Trophoblast cell (in vitro differentiated cells and primary cell): ENCODE measurements around the gene APOL5.

Experiments
- DNase-seq, 2 donors: peaks; one replicate each; pipeline ENCODE4 v3.0.0-alpha.2; 2016
- H2AFZ ChIP-seq: 2 replicates; pipeline ENCODE4 v1.6.1; 2013; ENCODE audit warnings: low read length, moderate library complexity, mild to moderate bottlenecking; ENCODE audit not compliant: insufficient read depth, poor library complexity
- H2AK5ac ChIP-seq: 2 replicates; pipeline ENCODE4 v1.6.1; 2013; ENCODE audit warnings: mild to moderate bottlenecking, low read length
- H2BK120ac ChIP-seq: 2 replicates; pipeline ENCODE4 v1.6.1; 2013; ENCODE audit warnings: low read length, mild to moderate bottlenecking, moderate library complexity; ENCODE audit not compliant: insufficient read depth, poor library complexity
- H2BK12ac ChIP-seq: 2 replicates; pipeline ENCODE4 v1.6.1; 2013; ENCODE audit warnings: mild to moderate bottlenecking, low read length, moderate library complexity
- H2BK5ac ChIP-seq: 2 replicates; pipeline ENCODE4 v1.6.1; 2013; ENCODE audit warnings: low read length, low read depth, moderate library complexity, mild to moderate bottlenecking; ENCODE audit not compliant: poor library complexity
- H3K14ac ChIP-seq: 2 replicates; pipeline ENCODE4 v1.6.1; 2013; ENCODE audit warnings: mild to moderate bottlenecking, low read length
- H3K18ac ChIP-seq: 2 replicates; pipeline ENCODE4 v1.6.1; 2013; ENCODE audit warnings: mild to moderate bottlenecking, low read length
- H3K23ac ChIP-seq: 2 replicates; pipeline ENCODE4 v1.6.1; 2013; ENCODE audit warnings: low read length
- H3K27ac ChIP-seq: 2 replicates; pipeline ENCODE4 v1.5.1; 2013; ENCODE audit warnings: low read depth, mild to moderate bottlenecking, inconsistent platforms, low read length, moderate library complexity
- H3K27me3 ChIP-seq: 2 replicates; pipeline ENCODE4 v1.6.1; 2013; ENCODE audit warnings: inconsistent platforms, mild to moderate bottlenecking, low read length, moderate library complexity; ENCODE audit not compliant: insufficient read depth
- H3K36me3 ChIP-seq, 2 experiments: 1 replicate in 1 of 2; 2 replicates in 1 of 2; pipeline ENCODE4 v1.6.1; 2013; ENCODE audit warnings: low read length in 2 of 2, mild to moderate bottlenecking in 2 of 2, moderate library complexity in 1 of 2; ENCODE audit not compliant: insufficient read depth in 2 of 2, control insufficient read depth in 1 of 2
- H3K4ac ChIP-seq: 2 replicates; pipeline ENCODE4 v1.6.1; 2013; ENCODE audit warnings: low read depth, mild to moderate bottlenecking, low read length, moderate library complexity
- H3K4me1 ChIP-seq, 2 experiments: 1 replicate in 1 of 2; 2 replicates in 1 of 2; pipeline ENCODE4 v1.6.1; 2013; ENCODE audit warnings: low read length in 2 of 2, mild to moderate bottlenecking in 2 of 2, moderate library complexity in 1 of 2; ENCODE audit not compliant: insufficient read depth in 2 of 2, control insufficient read depth in 1 of 2
- H3K4me2 ChIP-seq: 2 replicates; pipeline ENCODE4 v1.6.1; 2013; ENCODE audit warnings: inconsistent platforms, mild to moderate bottlenecking, low read length, moderate library complexity
- H3K4me3 ChIP-seq: 2 replicates; pipeline ENCODE4 v1.5.1; 2013; ENCODE audit warnings: mild to moderate bottlenecking, low read depth, low read length, inconsistent platforms
- H3K79me1 ChIP-seq: one replicate; pipeline ENCODE4 v1.6.1; 2013; ENCODE audit warnings: low read length
- H3K79me2 ChIP-seq: 2 replicates; pipeline ENCODE4 v1.6.1; 2013; ENCODE audit warnings: low read length, mild to moderate bottlenecking; ENCODE audit not compliant: control insufficient read depth, insufficient read depth, poor library complexity
- H3K9ac ChIP-seq: 2 replicates; pipeline ENCODE4 v1.6.1; 2013; ENCODE audit warnings: mild to moderate bottlenecking, low read length
- H3K9me3 ChIP-seq: 2 replicates; pipeline ENCODE4 v1.6.1; 2013; ENCODE audit warnings: low read depth, mild to moderate bottlenecking, control low read depth, inconsistent platforms, low read length; ENCODE audit not compliant: insufficient read depth
- H4K12ac ChIP-seq: 2 replicates; pipeline ENCODE4 v1.6.1; 2013; ENCODE audit warnings: low read depth, mild to moderate bottlenecking, low read length, moderate library complexity
- H4K8ac ChIP-seq: 2 replicates; pipeline ENCODE4 v1.6.1; 2013; ENCODE audit warnings: low read depth, mild to moderate bottlenecking, low read length, moderate library complexity
- H4K91ac ChIP-seq: one replicate; pipeline ENCODE4 v1.6.1; 2013; ENCODE audit warnings: low read depth, mild to moderate bottlenecking, low read length, moderate library complexity
- WGBS: extraction: QIAGEN DNeasy Blood & Tissue Kit; methylation state at CpG from one replicate; pipeline ENCODE4 v1.1.7; 2013; ENCODE audit warnings: missing lambda C conversion rate; ENCODE audit not compliant: insufficient read length, insufficient coverage; ENCODE audit errors: extremely low coverage; 5-methylcytosine and 5-hydroxymethylcytosine counted together

The APOL5 gene

DNA sequence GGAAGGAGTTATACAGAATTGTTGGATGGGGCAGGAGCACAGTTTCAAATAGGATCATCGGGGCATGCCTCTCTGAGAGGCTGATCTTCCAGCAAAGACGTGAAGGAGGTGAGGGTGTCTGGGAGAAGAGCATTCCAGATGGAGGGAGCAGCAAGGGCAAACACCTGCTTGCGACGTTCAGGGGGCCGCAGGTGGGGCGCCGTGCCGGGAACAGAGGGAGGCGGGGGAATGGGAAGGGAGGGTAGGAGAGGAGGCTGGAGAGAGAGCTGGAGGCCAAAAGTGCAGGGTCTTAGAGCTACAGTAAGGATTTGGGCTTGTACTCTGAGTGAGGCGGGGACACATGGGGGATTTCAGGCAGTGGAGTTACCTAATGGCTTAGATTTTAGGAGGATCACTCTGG, 13.6 kb downstream of the APOL5 start:
- no peak for DNase-seq

DNA sequence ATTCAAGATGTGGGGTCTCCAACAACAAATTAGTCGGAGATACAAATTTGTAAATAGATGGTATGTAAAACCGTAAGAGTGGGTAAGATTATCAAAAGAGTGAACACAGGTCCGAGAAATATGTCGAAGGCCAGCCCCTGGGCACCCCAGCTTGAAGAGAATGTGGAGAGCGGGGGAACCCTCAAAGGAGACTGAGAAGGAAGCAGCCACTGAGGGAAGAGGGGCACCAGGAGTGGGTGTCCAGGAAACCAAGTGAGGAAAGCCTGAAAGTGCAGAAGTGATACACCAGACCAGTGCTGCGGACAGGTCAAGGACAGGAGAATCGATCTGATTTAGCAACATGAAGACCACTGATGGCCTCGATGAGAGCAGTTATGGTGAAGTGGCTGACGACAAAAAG, 14.4 kb downstream of the APOL5 start:
- Histone ChIP-seq H3K27me3 (no peaks in the 10 kb centered on the region), H2BK12ac (no peak overlapping the region), H4K8ac (no peak overlapping the region), H2AK5ac (no peak overlapping the region), H2BK5ac (no peak overlapping the region), H4K91ac (no peak overlapping the region), H3K18ac (no peak overlapping the region), H2BK120ac (no peak overlapping the region), H3K23ac (no peak overlapping the region), H3K36me3 (peaks cover 8 to 9% of the 10 kb centered on the region in 2 experiments), H3K14ac (no peak overlapping the region), H3K27ac (no peak overlapping the region), H2AFZ (no peak overlapping the region), H3K79me2 (no peaks in the 10 kb centered on the region), H4K12ac (no peak overlapping the region), H3K79me1 (no peaks in the 10 kb centered on the region), H3K4me1 (no peaks in the 10 kb centered on the region), H3K4me2 (no peak overlapping the region), H3K9ac (no peak overlapping the region), H3K9me3 (peaks cover 6% of the 10 kb centered on the region), H3K4me3 (no peak overlapping the region), H3K4ac (no peak overlapping the region)
- no CpG with 5 or more reads among the region's 9 CpGs for WGBS
- DNase-seq: no peak

More for the DNA sequence above, 13.6 kb downstream of the APOL5 start:
- Histone ChIP-seq H3K14ac (no peak overlapping the region), H3K79me1 (no peaks in the 10 kb centered on the region), H3K4me1 (no peaks in the 10 kb centered on the region), H3K36me3 (peaks cover 4 to 5% of the 10 kb centered on the region in 2 experiments), H3K27ac (no peak overlapping the region), H2BK120ac (no peak overlapping the region), H2BK5ac (no peak overlapping the region), H2AFZ (no peak overlapping the region), H3K27me3 (no peaks in the 10 kb centered on the region), H3K4me2 (no peak overlapping the region), H3K18ac (no peak overlapping the region), H4K91ac (no peak overlapping the region), H3K23ac (no peak overlapping the region), H3K4ac (no peak overlapping the region), H3K9ac (no peak overlapping the region), H4K8ac (no peak overlapping the region), H2BK12ac (no peak overlapping the region), H2AK5ac (no peak overlapping the region), H4K12ac (no peak overlapping the region), H3K9me3 (peaks cover 6% of the 10 kb centered on the region), H3K4me3 (no peak overlapping the region), H3K79me2 (no peaks in the 10 kb centered on the region)
- WGBS: no CpG with 5 or more reads among the region's 10 CpGs

DNA sequence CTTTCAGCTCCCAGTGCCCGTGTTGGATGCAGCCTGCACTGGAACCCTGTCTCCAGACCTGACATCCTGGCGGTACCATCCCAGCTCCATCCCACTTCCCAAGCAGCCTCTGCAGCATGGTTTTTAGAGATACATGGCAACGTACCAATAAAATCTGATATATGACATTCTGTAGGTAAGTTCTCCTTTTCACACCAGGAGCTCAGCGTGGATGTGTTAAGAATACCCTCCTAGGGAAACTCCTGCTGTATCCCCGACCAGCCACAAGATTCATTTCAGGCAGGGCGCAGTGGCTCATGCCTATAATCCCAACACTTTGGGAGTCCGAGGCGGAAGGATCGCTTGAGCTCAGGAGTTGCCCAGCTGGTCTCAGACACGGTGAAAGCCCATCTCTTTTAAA, 15.4 kb downstream of the APOL5 start:
- H3K4me1 ChIP-seq: no peaks in the 10 kb centered on the region
- H3K9me3 ChIP-seq: peaks cover 6% of the 10 kb centered on the region
- H3K18ac ChIP-seq: no peak overlapping the region
- H2BK12ac ChIP-seq: no peak overlapping the region
- no peak overlapping the region for H3K9ac ChIP-seq
- H3K79me1 ChIP-seq: no peaks in the 10 kb centered on the region
- H2AFZ ChIP-seq: no peak overlapping the region
- H2BK120ac ChIP-seq: no peak overlapping the region
- H3K4ac ChIP-seq: no peak overlapping the region
- H4K8ac ChIP-seq: no peak overlapping the region
- no peak overlapping the region for H2BK5ac ChIP-seq
- H3K4me3 ChIP-seq: no peak overlapping the region
- H3K27me3 ChIP-seq: no peaks in the 10 kb centered on the region
- no peak overlapping the region for H3K4me2 ChIP-seq
- no peak for DNase-seq
- no CpG with 5 or more reads among the region's 10 CpGs for WGBS
- no peaks in the 10 kb centered on the region for H3K79me2 ChIP-seq
- no peak overlapping the region for H4K12ac ChIP-seq
- H3K36me3 ChIP-seq: peaks cover 10 to 14% of the 10 kb centered on the region in 2 experiments
- H3K23ac ChIP-seq: no peak overlapping the region
- no peak overlapping the region for H3K14ac ChIP-seq
- no peak overlapping the region for H4K91ac ChIP-seq
- no peak overlapping the region for H3K27ac ChIP-seq
- no peak overlapping the region for H2AK5ac ChIP-seq

DNA sequence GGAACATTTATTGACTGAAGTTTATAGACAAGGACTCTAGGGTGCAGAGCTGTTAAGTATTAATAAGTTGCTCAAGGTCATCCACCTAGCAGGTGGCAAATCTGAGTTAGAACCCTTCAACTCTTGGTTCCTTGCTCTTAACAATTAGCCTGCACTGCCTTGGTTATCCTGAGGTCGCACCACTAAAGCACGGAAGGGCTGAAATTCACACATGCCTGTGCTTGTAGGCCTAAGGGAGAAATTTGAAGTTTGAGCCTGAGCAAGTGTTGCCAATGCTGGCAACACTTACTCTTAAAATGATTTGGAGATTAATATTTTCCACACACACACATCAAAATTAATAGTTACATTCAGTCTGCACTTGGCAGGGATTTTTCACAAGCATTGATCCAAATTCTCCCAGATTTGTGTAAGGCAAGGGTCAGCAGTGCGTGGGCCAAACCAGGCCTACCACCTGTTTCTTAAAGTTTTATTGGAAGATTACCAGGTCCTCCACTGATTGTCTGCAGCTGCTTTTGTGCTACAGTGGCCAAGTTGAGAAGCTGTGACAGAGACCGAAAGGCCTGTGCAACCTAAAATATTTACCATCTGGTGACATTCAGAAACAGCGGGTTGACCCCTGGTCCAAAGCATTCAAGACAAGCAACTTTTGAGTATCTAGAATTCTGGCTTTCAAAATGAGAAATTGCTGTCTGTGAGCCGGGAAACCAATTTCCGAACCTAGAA, 16.3 kb downstream of the APOL5 start:
- no peaks in the 10 kb centered on the region for H3K4me1 ChIP-seq
- no peak overlapping the region for H3K4me3 ChIP-seq
- H3K23ac ChIP-seq: no peak overlapping the region
- no peak overlapping the region for H3K18ac ChIP-seq
- no peak for DNase-seq
- no peak overlapping the region for H4K91ac ChIP-seq
- H2BK12ac ChIP-seq: no peak overlapping the region
- H3K4me2 ChIP-seq: no peak overlapping the region
- no peaks in the 10 kb centered on the region for H3K27me3 ChIP-seq
- H3K14ac ChIP-seq: no peak overlapping the region
- no peak overlapping the region for H3K27ac ChIP-seq
- no peak overlapping the region for H2AK5ac ChIP-seq
- no peak overlapping the region for H2AFZ ChIP-seq
- no peak overlapping the region for H4K8ac ChIP-seq
- no peaks in the 10 kb centered on the region for H3K79me1 ChIP-seq
- no peak overlapping the region for H4K12ac ChIP-seq
- no peak overlapping the region for H2BK5ac ChIP-seq
- H3K4ac ChIP-seq: no peak overlapping the region
- H3K9ac ChIP-seq: no peak overlapping the region
- H3K9me3 ChIP-seq: peaks cover 6% of the 10 kb centered on the region
- H3K36me3 ChIP-seq: peaks cover 16 to 21% of the 10 kb centered on the region in 2 experiments
- no CpG with 5 or more reads among the region's 7 CpGs for WGBS
- no peak overlapping the region for H2BK120ac ChIP-seq
- no peaks in the 10 kb centered on the region for H3K79me2 ChIP-seq
